ENCODE data around the gene OR6C65.

GRCh38 chr12:55420307-55420962 is 20.1 kb downstream of the OR6C65 start:
- TF ChIP-seq JUN (IDR thresholded peaks at IDR 0.05; ENCODE audit: borderline replicate concordance, low read depth, low read length), result no peak
- no peak for TF ChIP-seq JUN (CRISPR knock-in tag; IDR thresholded peaks at IDR 0.05; ENCODE audit: borderline replicate concordance)
- no peak for TF ChIP-seq USF1 (CRISPR knock-in tag; IDR thresholded peaks at IDR 0.05)
- TF ChIP-seq SRSF1 (IDR thresholded peaks at IDR 0.05; ENCODE audit: low read depth, low read length), result no peak
- TF ChIP-seq STAT6 (CRISPR knock-in tag; IDR thresholded peaks at IDR 0.05), result no peak
- no peak for TF ChIP-seq ZNF143 (CRISPR knock-in tag; IDR thresholded peaks at IDR 0.05)
- TF ChIP-seq PHTF2 (CRISPR knock-in tag; IDR thresholded peaks at IDR 0.05), result no peak
- TF ChIP-seq MAX (CRISPR knock-in tag; IDR thresholded peaks at IDR 0.05), result no peak
- TF ChIP-seq MYNN (IDR thresholded peaks at IDR 0.05), result no peak
- TF ChIP-seq MYNN (CRISPR knock-in tag; IDR thresholded peaks at IDR 0.05), result no peak
- no peak for TF ChIP-seq ARID2 (IDR thresholded peaks at IDR 0.05)
